HG03354 (cell line): ENCODE results near the gene LRRTM4.
A peak's percentile ranks its signal among the peaks of the same experiment; 100 is the strongest.

Experiments
- ATAC-seq: cut with Tn5 transposase; IDR thresholded peaks from one replicate; pipeline ENCODE4 v1.9.1; 2021; ENCODE audit warnings: mild to moderate bottlenecking; ENCODE audit not compliant: unreplicated experiment, poor library complexity, severe bottlenecking

LRRTM4 gene

GRCh38 chr2:76953733-76954347 is 568.3 kb downstream of the LRRTM4 start:
- ATAC-seq: peak; percentile 88

- no peak for ATAC-seq
Observed at GRCh38 chr2:76946631-76947145, 575.5 kb downstream of the LRRTM4 start.

GRCh38 chr2:76940559-76940958 is 581.6 kb downstream of the LRRTM4 start:
- no peak for ATAC-seq

GRCh38 chr2:76938153-76938552 is 584.0 kb downstream of the LRRTM4 start:
- no peak for ATAC-seq

GRCh38 chr2:76932550-76932949 is 589.6 kb downstream of the LRRTM4 start:
- ATAC-seq: no peak

GRCh38 chr2:76930056-76930744 is 592.0 kb downstream of the LRRTM4 start:
- no peak for ATAC-seq

- no peak for ATAC-seq
Observed at GRCh38 chr2:76928026-76928425, 594.1 kb downstream of the LRRTM4 start.

- ATAC-seq: no peak
Observed at GRCh38 chr2:76921006-76921405, 601.2 kb downstream of the LRRTM4 start.

GRCh38 chr2:76895469-76895868 is 626.7 kb downstream of the LRRTM4 start:
- no peak for ATAC-seq

GRCh38 chr2:76870581-76870980 is 651.6 kb downstream of the LRRTM4 start:
- no peak for ATAC-seq

- no peak for ATAC-seq
Observed at GRCh38 chr2:76870011-76870410, 652.2 kb downstream of the LRRTM4 start.

- no peak for ATAC-seq
Observed at GRCh38 chr2:76867854-76868253, 654.3 kb downstream of the LRRTM4 start.

GRCh38 chr2:76866464-76866863 is 655.7 kb downstream of the LRRTM4 start:
- ATAC-seq: no peak

- no peak for ATAC-seq
Observed at GRCh38 chr2:76862901-76863300, 659.3 kb downstream of the LRRTM4 start.

GRCh38 chr2:76861708-76862107 is 660.5 kb downstream of the LRRTM4 start:
- ATAC-seq: no peak

GRCh38 chr2:76851000-76851399 is 671.2 kb downstream of the LRRTM4 start:
- no peak for ATAC-seq

- ATAC-seq: no peak
Observed at GRCh38 chr2:76849086-76849485, 673.1 kb downstream of the LRRTM4 start.

GRCh38 chr2:76839826-76840225 is 682.4 kb downstream of the LRRTM4 start:
- ATAC-seq: no peak

GRCh38 chr2:76829374-76830234 is 692.6 kb downstream of the LRRTM4 start:
- no peak for ATAC-seq

- no peak for ATAC-seq
Observed at GRCh38 chr2:76826691-76827090, 695.5 kb downstream of the LRRTM4 start.
